T-cell (primary cell): Measurements from ENCODE around the gene TOR3A. TPM values are rescaled to one million over a fixed set of nuclear protein-coding genes. Genes with fewer than 3 reads are reported as not detected.

Source experiments
- ATAC-seq, 4 experiments: fragments of 200-7000 bp in 3 of 4; fragments of 150-1000 bp in 1 of 4; cut with Tn5 transposase; replicated peaks in 1 of 4; 1 replicate in 3 of 4; 2 replicates in 1 of 4; pipeline ENCODE4 v1.10.0; 2021; ENCODE audit warnings: moderate library complexity in 3 of 4, mild to moderate bottlenecking in 2 of 4, moderate number of reproducible peaks in 1 of 4
- CTCF ChIA-PET, 2 donors: fragments of 300-600 bp; sonication (Branson Sonifier 250); formaldehyde crosslinking; loops; one replicate each; lab custom pipeline; 2022; ENCODE audit warnings: antibody characterized with exemption in 2 of 2; lab: Charles Lee
- POLR2A ChIA-PET, 2 donors: fragments of 300-600 bp; sonication (Branson Sonifier 250); formaldehyde crosslinking; loops; one replicate each; lab custom pipeline; 2022; ENCODE audit warnings: antibody characterized with exemption in 2 of 2; lab: Charles Lee
- DNase-seq, 35 experiments: peaks; one replicate each; pipeline versions ENCODE4 v3.0.0 to v3.0.0-alpha.2; 2013 to 2023
- H3K27ac ChIP-seq: one replicate; pipeline ENCODE4 v1.5.1; 2013; ENCODE audit warnings: low read length
- H3K27me3 ChIP-seq, 2 experiments: replicated peaks in 1 of 2; 1 replicate in 1 of 2; 2 replicates in 1 of 2; pipeline versions ENCODE4 v1.6.1 to v1.7.0; 2013; ENCODE audit warnings: low read length in 1 of 2, mixed read lengths in 1 of 2; ENCODE audit not compliant: control insufficient read depth in 2 of 2, insufficient read depth in 2 of 2; ENCODE audit errors: extremely low read depth in 1 of 2
- H3K36me3 ChIP-seq, 2 donors: 1 replicate in 1 of 2; 2 replicates in 1 of 2; pipeline versions ENCODE4 v1.6.1 to v1.7.0; 2013; ENCODE audit warnings: low read length in 1 of 2; ENCODE audit not compliant: control insufficient read depth in 2 of 2, insufficient read depth in 1 of 2; ENCODE audit errors: extremely low read depth in 1 of 2
- H3K4me1 ChIP-seq, 2 experiments: 1 replicate in 1 of 2; 2 replicates in 1 of 2; pipeline versions ENCODE4 v1.6.1 to v1.7.0; 2013; ENCODE audit warnings: low read length in 2 of 2, mixed read lengths in 1 of 2; ENCODE audit not compliant: insufficient read depth in 2 of 2, control insufficient read depth in 1 of 2; ENCODE audit errors: extremely low read depth in 1 of 2
- H3K4me3 ChIP-seq, 2 donors: 1 replicate in 1 of 2; 2 replicates in 1 of 2; pipeline versions ENCODE4 v1.5.1 to v1.7.0; 2013; ENCODE audit warnings: mild to moderate bottlenecking in 2 of 2, low read length in 1 of 2, moderate library complexity in 1 of 2; ENCODE audit not compliant: control insufficient read depth in 1 of 2; ENCODE audit errors: extremely low read depth in 1 of 2
- H3K9me3 ChIP-seq: 2 replicates; pipeline ENCODE4 v1.7.0; 2013
- H3K27ac Mint-ChIP-seq, 2 donors: one replicate each; pipeline ENCODE4 v1.8.0; 2020 to 2021; ENCODE audit warnings: mild to moderate bottlenecking in 2 of 2, mixed read lengths in 2 of 2
- H3K27me3 Mint-ChIP-seq, 2 donors: one replicate each; pipeline ENCODE4 v1.8.0; 2021 to 2022; ENCODE audit warnings: mixed read lengths in 2 of 2
- H3K36me3 Mint-ChIP-seq: one replicate; pipeline ENCODE4 v1.8.0; 2021; ENCODE audit warnings: mixed read lengths
- H3K4me1 Mint-ChIP-seq, 3 donors: one replicate each; pipeline ENCODE4 v1.8.0; 2020 to 2022; ENCODE audit warnings: mixed read lengths in 3 of 3, mild to moderate bottlenecking in 1 of 3
- H3K4me3 Mint-ChIP-seq, 3 donors: one replicate each; pipeline ENCODE4 v1.8.0; 2020 to 2022; ENCODE audit warnings: mild to moderate bottlenecking in 3 of 3, mixed read lengths in 3 of 3, moderate library complexity in 3 of 3
- H3K9me3 Mint-ChIP-seq, 3 donors: one replicate each; pipeline ENCODE4 v1.8.0; 2020 to 2022; ENCODE audit warnings: mixed read lengths in 3 of 3
- WGBS: methylation state at CpG from one replicate; pipeline ENCODE4 v1.1.5; 2013; ENCODE audit warnings: missing lambda C conversion rate; ENCODE audit not compliant: insufficient coverage; 5-methylcytosine and 5-hydroxymethylcytosine counted together
- total RNA-seq, 35 experiments: library from RNA in 6 of 35; stranded (reverse) in 6 of 35; fragments of 120-200 nt in 1 of 35; gene quantifications; one replicate each; pipeline versions ENCODE4 v1.2.1 to v1.2.4 and lab custom pipeline; 2013 to 2026

The TOR3A gene
- total RNA-seq, 5 donors from 2014 or later (not counting 1 experiment from before 2014, with no cell fraction given), result 19.1 to 30.6 (median 23.7) TPM

GRCh38 chr1:179108644-179109043 lies 26.8 kb downstream of the TOR3A start:
- H3K36me3 Mint-ChIP-seq, result peaks cover 43% of the 10 kb centered on the region
- no peak for ATAC-seq

GRCh38 chr1:179115181-179115580 lies 33.3 kb downstream of the TOR3A start:
- H3K36me3 ChIP-seq, result peaks cover 8 to 42% of the 10 kb centered on the region in 2 donors
- H3K9me3 Mint-ChIP-seq, result no peaks in the 10 kb centered on the region
- WGBS, result no CpG with 5 or more reads among the region's 3 CpGs
- H3K27me3 ChIP-seq, result no peaks in the 10 kb centered on the region
- no peaks in the 10 kb centered on the region for H3K9me3 ChIP-seq
- H3K27me3 Mint-ChIP-seq, result no peaks in the 10 kb centered on the region
- H3K4me1 ChIP-seq, result no peaks in the 10 kb centered on the region
- H3K4me3 ChIP-seq, result no peak overlapping the region
- H3K27ac Mint-ChIP-seq, result no peak overlapping the region
- peaks cover 47% of the 10 kb centered on the region for H3K36me3 Mint-ChIP-seq
- no peaks in the 10 kb centered on the region for H3K4me1 Mint-ChIP-seq
- ChIA-PET POLR2A (interaction anchor here in 1 of 2 donors (0.6 kb wide), 1 partner anchor 14 kb away, joined by 4 read pairs; no protein-coding TSS in a partner anchor), CTCF (interaction anchor here (0.6 to 1.4 kb wide), 2 partner anchors 256 to 712 kb away, joined by 3 read pairs; no protein-coding TSS in a partner anchor)
- DNase-seq, result no peak
- no peak for ATAC-seq
- H3K27ac ChIP-seq, result no peak overlapping the region
- H3K4me3 Mint-ChIP-seq, result no peak overlapping the region

More at GRCh38 chr1:179108644-179109043, 26.8 kb downstream of the TOR3A start:
- no peaks in the 10 kb centered on the region for H3K9me3 ChIP-seq
- no peak overlapping the region for H3K4me3 ChIP-seq
- no peaks in the 10 kb centered on the region for H3K4me1 Mint-ChIP-seq
- H3K27ac ChIP-seq, result no peak overlapping the region
- no peak overlapping the region for H3K27ac Mint-ChIP-seq
- H3K9me3 Mint-ChIP-seq, result no peaks in the 10 kb centered on the region
- ChIA-PET POLR2A (interaction anchor here in 1 of 2 donors (0.6 kb wide), 1 partner anchor 14 kb away, joined by 3 read pairs; no protein-coding TSS in a partner anchor), CTCF (interaction anchor here in 1 of 2 donors (1.2 kb wide), 1 partner anchor 195 kb away, joined by 4 read pairs; no protein-coding TSS in a partner anchor)
- peaks cover 18 to 41% of the 10 kb centered on the region in 2 donors for H3K36me3 ChIP-seq
- no peak overlapping the region for H3K4me3 Mint-ChIP-seq
- H3K27me3 ChIP-seq, result no peaks in the 10 kb centered on the region
- no peaks in the 10 kb centered on the region for H3K27me3 Mint-ChIP-seq
- H3K4me1 ChIP-seq, result no peaks in the 10 kb centered on the region
- no CpG with 5 or more reads among the region's 2 CpGs for WGBS
- DNase-seq, result no peak

DNA sequence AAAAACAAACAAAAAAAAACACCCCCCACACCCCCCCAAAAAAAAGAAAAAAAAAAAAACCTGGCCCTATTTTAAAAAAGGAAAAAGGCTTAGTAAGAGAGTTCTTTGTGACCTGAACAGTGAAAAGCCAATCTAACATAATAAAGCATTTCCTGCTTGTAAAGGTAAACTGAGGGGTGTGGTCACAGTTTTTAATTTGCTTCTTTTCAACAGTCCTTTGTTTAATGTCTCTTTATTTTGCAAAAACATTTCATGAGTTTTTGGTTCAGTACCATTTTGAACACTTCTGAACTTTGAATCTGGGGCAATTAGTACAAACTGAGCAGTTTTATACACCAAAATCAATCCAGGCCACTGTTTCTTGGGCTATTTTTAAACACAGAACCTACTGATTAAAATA lies 37.6 kb downstream of the TOR3A start:
- Mint-ChIP-seq H3K9me3 (no peaks in the 10 kb centered on the region), H3K27ac (no peak overlapping the region), H3K4me3 (no peak overlapping the region), H3K36me3 (peaks cover 35% of the 10 kb centered on the region), H3K4me1 (peaks cover 0 to 4% (median 3%) of the 10 kb centered on the region in 3 donors), H3K27me3 (no peaks in the 10 kb centered on the region)
- Histone ChIP-seq H3K27me3 (no peaks in the 10 kb centered on the region), H3K36me3 (peaks cover 10 to 28% of the 10 kb centered on the region in 2 donors), H3K4me3 (no peak overlapping the region), H3K4me1 (no peaks in the 10 kb centered on the region), H3K27ac (no peak overlapping the region), H3K9me3 (no peaks in the 10 kb centered on the region)
- CTCF ChIA-PET, result interaction anchor here (0.7 to 1.5 kb wide), 5 partner anchors 84 to 253 kb away, joined by 3 to 6 read pairs (median 4); partner anchors contain the start of genes AXDND1 (in 1 of the 2) and SOAT1 (in 1 of the 2)
- ATAC-seq (no peak), DNase-seq (no peak)
- POLR2A ChIA-PET, result no interaction called here

DNA sequence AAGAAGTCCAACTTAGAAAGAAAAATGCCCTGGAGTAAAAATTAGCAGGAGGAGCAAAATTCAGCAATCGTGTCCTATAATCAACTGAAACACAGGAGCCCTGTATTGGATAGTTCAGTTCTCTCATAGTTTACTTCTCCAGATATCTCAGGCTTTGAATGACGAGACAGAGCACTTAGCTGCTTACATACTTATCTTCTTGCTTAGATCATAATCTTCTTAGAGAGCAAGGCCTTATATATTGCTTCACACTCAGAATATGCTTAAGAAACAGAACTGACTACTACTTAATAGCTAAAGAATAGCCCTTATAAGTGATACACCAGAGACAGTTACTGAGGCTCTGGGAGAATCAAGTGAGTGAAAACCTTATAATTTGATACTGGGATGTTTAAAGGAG lies 38.9 kb downstream of the TOR3A start:
- Mint-ChIP-seq H3K4me3 (no peak overlapping the region), H3K4me1 (peaks cover 0 to 4% (median 3%) of the 10 kb centered on the region in 3 donors), H3K9me3 (no peaks in the 10 kb centered on the region), H3K27me3 (no peaks in the 10 kb centered on the region), H3K27ac (no peak overlapping the region), H3K36me3 (peaks cover 35% of the 10 kb centered on the region)
- WGBS, result no CpG with 5 or more reads among the region's 2 CpGs
- Histone ChIP-seq H3K9me3 (no peaks in the 10 kb centered on the region), H3K36me3 (peaks cover 10 to 25% of the 10 kb centered on the region in 2 donors), H3K4me3 (no peak overlapping the region), H3K27ac (no peak overlapping the region), H3K27me3 (no peaks in the 10 kb centered on the region), H3K4me1 (no peaks in the 10 kb centered on the region)
- ChIA-PET CTCF (interaction anchor here (0.7 to 2.0 kb wide), 15 partner anchors 9 to 689 kb away, joined by 3 to 13 read pairs (median 4); partner anchors contain the start of genes SOAT1 (in 2 of the 2) and AXDND1 (in 1 of the 2)), POLR2A (interaction anchor here in 1 of 2 donors (0.5 kb wide), 1 partner anchor 250 kb away, joined by 3 read pairs; no protein-coding TSS in a partner anchor)
- DNase-seq, result no peak
- ATAC-seq, result no peak

DNA sequence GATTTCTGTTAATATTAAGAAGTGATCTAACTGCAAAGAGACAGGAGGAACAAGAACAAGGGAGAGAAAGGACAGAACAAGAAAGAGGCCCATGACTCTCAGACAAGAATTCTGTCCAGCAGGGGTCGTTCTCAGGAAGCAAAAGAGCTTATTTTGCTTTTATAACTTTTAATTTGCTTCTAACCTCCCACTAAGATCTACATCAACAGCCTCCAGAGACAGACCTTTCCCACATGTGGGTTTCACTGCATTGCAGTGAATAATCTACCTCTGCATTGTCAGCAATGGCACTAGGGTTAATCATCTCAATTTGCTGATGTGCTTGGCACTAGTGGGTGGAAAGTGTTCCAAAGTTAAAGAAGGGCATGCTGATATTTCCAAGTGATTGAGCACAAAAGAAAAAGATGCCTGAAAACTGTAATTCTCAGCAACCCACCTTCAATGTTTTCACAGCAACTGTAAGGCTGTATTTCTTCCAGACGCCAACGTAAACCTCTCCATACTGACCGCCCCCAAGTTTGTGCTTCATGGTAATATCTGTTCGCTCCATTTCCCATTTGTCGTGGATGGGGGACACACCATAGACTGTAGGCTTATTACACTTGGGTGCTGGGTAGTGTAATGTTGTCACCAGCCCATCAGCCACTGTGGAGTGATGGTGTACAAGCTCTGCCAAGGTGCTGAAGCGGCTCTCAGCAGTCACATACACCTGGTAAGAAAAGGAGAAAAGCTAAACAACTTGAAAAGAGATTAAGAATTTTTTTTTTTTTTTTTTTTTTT lies 39.5 kb downstream of the TOR3A start:
- Mint-ChIP-seq H3K27me3 (no peaks in the 10 kb centered on the region), H3K4me1 (peaks cover 0 to 4% (median 3%) of the 10 kb centered on the region in 3 donors), H3K27ac (no peak overlapping the region), H3K9me3 (no peaks in the 10 kb centered on the region), H3K36me3 (peaks cover 37% of the 10 kb centered on the region), H3K4me3 (no peak overlapping the region)
- H3K4me3 ChIP-seq, result no peak overlapping the region
- DNase-seq, result peak in 26 of 35 experiments; percentile 3 to 67 (median 32)
- H3K27ac ChIP-seq, result no peak overlapping the region
- H3K36me3 ChIP-seq, result peaks cover 10 to 30% of the 10 kb centered on the region in 2 donors
- WGBS, result 76% methylated on average over 4 of the region's 7 CpGs
- no peaks in the 10 kb centered on the region for H3K9me3 ChIP-seq
- no peaks in the 10 kb centered on the region for H3K4me1 ChIP-seq
- POLR2A ChIA-PET, result interaction anchor here (0.5 to 0.6 kb wide), 2 partner anchors 246 to 249 kb away, joined by 3 read pairs; no protein-coding TSS in a partner anchor
- peak in 3 of 4 experiments; percentile 20 to 52 (median 47) for ATAC-seq
- CTCF ChIA-PET, result interaction anchor here (0.6 to 2.0 kb wide), 22 partner anchors 8 to 854 kb away, joined by 3 to 13 read pairs (median 4); partner anchors contain the start of genes SOAT1 (in 2 of the 2) and AXDND1 (in 1 of the 2)
- no peaks in the 10 kb centered on the region for H3K27me3 ChIP-seq

DNA sequence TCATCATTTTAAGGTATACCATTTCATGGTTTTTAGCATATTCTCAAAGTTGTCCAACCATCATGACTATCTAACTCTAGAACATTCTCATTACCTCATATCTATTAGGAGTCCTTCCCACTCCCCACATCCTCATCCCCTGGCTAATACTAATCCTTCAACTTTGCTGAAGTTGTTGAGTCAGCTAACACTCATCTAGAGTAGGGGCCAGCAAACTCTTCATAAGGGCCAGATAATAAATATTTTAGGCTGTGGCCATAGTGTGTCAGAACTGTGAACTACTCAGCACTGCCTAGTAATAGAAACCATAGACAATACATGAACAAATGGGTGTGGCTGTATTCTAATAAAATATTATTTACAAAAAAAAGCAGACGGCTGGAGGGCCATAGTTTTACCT lies 43.0 kb downstream of the TOR3A start:
- POLR2A ChIA-PET, result no interaction called here
- Histone ChIP-seq H3K9me3 (no peaks in the 10 kb centered on the region), H3K27ac (no peak overlapping the region), H3K27me3 (no peaks in the 10 kb centered on the region), H3K4me3 (no peak overlapping the region), H3K36me3 (peaks cover 4 to 6% of the 10 kb centered on the region in 2 donors), H3K4me1 (peaks cover 2 to 11% of the 10 kb centered on the region in 2 experiments)
- H3K36me3 Mint-ChIP-seq, result peaks cover 17% of the 10 kb centered on the region
- no peaks in the 10 kb centered on the region for H3K9me3 Mint-ChIP-seq
- ATAC-seq (no peak), DNase-seq (no peak)
- no peaks in the 10 kb centered on the region for H3K27me3 Mint-ChIP-seq
- H3K27ac Mint-ChIP-seq, result no peak overlapping the region
- peaks cover 9 to 17% (median 16%) of the 10 kb centered on the region in 3 donors for H3K4me1 Mint-ChIP-seq
- WGBS, result no CpG with 5 or more reads among the region's 1 CpG
- no peak overlapping the region for H3K4me3 Mint-ChIP-seq
- CTCF ChIA-PET, result no interaction called here
